Caki2 (cell line): ENCODE results near the gene RGS7. TPM values are rescaled to one million over a fixed set of nuclear protein-coding genes. Genes with fewer than 3 reads are reported as not detected.
"Not testable (repeated sequence)": the region's sequence is repeated elsewhere in the genome, so short reads cannot be mapped to it uniquely, and the experiment has no call there.

Experiments
- DNase-seq: peaks from one replicate; pipeline ENCODE4 v3.0.0-alpha.2; 2015; ENCODE audit warnings: low read depth
- in situ Hi-C: cut with HindIII; loops from 2 replicates; pipeline ENCODE4 v1.10.0; 2016; ENCODE audit warnings: low sequenced_read_pairs, low pct_unique_long_range_greater_than_20kb, mixed read lengths
- total RNA-seq: library from RNA; depleted of rRNA; stranded (reverse); fragments of >200 nt; shearing (Covaris generic); gene quantifications from 2 replicates; pipeline ENCODE4 v1.2.3, GENCODE V29; 2014; ENCODE audit warnings: low replicate concordance

Gene RGS7
- total RNA-seq, 1 experiment from 2014 or later = 0.98 TPM

DNA sequence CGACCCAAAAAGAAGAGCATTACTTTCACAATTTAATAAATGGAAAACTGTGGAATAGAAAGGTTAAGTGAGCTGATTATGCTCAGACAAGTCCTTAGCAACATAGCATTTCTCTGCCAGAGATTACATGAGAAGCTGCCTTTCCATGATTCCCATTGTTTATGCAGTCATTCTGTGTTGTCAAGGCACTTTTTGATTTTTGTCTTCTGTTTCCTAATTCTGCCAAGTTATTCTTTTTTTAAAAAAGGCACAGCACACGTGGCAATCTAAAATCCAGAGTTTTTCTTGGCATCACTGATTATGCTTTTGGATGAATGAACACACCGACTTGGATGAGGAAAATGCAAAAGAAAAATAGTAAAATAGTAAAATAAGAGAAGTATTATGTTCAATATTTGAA, 185.0 kb downstream of the RGS7 start:
- in situ Hi-C loops = no loop called here
- no peak for DNase-seq

DNA sequence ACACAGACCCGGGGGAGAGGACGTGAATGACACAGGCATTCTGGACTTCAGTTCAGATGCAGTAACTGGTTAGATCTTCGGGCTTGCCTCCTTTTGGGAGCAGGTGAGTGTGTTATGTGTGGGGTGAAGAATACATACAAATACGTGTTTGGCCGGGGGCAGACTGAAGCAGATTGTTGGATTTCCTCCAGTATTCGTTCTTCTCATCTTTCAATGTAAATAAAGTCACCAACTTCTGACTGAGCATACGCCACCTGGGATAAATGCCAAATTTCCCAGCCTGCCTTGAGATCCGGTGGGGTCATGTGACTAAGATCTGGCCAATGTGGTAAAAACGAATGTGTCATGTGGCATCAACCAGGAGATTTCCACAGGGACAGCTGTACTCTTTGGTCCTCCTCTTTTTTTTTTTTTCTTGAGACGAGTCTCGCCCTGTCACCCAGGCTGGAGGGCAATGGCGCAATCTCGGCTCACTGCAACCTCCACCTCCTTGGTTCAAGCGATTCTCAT, 189.8 kb downstream of the RGS7 start:
- in situ Hi-C loops = no loop called here
- no peak for DNase-seq

DNA sequence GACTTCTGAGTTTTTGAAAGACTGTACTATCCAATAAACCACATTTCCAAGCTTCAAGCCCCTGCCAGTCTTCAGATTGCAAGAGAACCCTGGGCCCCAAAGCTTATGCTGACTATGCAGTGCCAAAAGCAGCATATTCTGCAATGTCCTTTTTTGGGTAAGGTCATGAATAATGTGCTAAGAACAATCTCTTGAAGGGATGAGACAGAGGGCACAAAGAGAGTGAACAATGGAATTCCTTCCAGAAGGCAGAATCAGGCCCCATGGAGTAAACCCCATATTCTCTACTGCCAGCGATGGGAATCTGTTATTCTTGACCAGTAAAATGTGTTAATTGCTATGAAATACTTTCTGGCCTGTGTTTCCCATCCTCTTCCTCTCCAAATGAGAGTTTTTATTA, 190.4 kb downstream of the RGS7 start:
- in situ Hi-C loops = no loop called here
- no peak for DNase-seq

DNA sequence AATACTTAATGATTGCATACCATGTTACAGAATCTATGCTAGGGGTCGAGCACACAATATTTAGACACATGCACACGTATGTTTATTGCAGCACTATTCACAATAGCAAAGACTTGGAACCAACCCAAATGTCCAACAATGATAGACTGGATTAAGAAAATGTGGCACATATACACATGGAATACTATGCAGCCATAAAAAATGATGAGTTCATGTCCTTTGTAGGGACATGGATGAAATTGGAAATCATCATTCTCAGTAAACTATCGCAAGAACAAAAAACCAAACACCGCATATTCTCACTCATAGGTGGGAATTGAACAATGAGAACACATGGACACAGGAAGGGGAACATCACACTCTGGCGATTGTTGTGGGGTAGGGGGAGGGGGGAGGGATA, 191.7 kb downstream of the RGS7 start:
- in situ Hi-C loops, DNase-seq: not testable (repeated sequence)

DNA sequence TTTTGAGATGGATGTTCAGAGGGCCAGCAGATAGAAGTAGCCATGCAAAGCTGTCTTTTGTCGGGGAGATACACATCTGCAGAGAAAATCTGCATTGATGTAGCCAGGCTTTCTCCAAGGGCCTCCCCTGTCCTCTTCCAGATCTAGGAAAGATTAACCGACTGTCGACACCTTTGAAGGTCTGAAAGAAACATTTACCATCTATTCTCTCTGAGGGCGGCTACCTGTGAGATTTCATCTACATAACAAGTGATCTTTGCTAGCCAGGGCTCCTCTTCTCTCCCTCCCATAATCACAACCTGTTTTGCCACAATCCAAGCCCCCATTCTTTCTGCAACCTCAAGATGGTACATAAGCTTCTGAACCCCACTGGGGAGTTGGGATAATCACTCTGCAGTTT, 193.6 kb downstream of the RGS7 start:
- no peak for DNase-seq
- in situ Hi-C loops = no loop called here

DNA sequence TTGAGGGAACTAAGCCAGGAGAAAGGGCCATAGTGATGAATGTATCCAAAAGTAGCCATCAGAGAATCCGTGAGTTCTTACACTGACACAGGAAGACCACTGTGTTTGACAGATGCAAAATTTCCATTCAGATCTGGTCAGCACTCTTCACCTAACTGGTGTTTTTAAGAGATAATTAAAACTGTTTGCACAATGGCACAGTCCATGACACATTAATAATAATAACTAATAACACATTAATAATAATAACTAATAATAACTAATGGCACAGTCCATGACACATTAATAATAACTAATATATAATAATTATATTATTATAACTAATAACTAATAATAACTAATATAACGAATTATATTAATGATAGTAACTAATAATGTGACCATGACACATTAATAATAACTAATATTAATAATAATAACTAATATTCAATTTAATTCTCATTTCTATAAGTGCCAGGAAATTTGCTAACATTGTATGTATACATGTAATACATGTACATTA, 195.8 kb downstream of the RGS7 start:
- in situ Hi-C loops = no loop called here

DNA sequence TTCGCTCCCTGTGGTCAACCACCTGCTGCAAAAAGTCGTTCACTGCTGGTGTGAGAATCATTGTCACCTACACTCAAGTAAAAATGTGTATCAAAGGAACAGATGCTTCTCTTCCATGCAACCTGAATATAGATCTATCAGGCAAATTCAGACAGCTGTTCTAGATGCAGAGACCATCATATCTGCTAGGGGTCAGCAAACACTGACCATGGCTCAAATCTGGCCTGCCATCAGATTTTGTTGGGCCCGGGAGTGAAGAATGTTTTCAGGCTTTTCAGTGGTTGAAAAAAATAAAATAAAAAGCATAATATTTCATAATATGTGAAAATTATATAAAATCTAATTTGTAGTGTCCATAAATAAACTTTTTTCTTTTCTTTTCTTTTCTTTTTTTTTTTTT, 199.6 kb downstream of the RGS7 start:
- DNase-seq = no peak
- in situ Hi-C loops = no loop called here

More for the DNA sequence above, 195.8 kb downstream of the RGS7 start:
- DNase-seq = no peak

DNA sequence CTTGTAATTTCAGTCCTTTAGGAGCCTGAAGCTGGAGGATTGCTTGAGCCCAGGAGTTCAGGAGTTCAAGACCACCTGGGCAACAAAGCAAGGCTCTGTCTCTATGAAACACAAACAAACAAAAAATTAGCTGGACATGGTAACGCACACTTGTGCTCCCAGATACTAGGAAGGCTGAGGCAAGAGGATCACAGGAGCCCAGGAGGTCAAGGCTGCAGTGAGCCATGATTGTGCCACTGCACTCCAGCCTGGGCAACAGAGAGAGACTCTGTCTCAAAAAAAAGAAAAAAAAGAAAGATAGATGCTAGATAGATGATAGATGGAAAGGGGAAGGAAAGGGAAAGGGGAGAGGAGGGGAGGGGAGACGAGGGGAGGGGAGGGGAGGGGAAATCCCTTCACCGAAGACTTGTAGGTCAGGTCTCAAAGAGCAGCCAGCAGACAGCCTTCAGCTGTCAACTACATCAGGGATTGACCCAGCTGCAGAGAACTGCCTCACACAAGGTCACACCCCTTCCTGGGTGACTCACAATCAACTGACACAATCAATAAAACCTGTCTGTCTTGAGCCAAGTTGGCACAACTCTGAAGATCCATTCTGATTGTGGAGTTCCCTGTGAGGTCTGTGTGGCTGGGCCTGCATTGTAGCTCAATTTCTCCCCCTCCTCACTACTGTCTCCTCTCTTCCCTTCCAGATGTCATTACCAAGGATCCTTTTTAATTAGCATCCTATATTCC, 200.6 kb downstream of the RGS7 start:
- peak; percentile 56 for DNase-seq
- in situ Hi-C loops = no loop called here

DNA sequence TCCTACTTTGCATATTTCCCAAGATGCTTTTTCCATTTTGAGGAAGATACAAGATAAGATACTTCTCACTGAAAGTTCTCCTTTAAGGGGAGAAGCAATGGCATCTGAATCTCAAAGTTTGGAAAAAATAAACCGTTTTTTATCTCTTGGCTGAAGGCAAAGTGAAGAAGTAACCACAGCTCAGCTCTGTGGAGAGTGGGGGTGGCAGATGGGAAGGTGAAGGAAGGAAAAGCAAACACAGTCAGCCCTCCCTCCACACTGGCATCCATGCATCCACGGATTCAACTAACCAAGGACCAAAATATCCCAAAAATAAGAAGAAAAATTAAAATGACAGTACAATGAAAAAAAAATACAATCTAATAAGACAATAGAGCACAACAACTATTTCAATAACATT, 211.1 kb downstream of the RGS7 start:
- in situ Hi-C loops = no loop called here
- DNase-seq = no peak

DNA sequence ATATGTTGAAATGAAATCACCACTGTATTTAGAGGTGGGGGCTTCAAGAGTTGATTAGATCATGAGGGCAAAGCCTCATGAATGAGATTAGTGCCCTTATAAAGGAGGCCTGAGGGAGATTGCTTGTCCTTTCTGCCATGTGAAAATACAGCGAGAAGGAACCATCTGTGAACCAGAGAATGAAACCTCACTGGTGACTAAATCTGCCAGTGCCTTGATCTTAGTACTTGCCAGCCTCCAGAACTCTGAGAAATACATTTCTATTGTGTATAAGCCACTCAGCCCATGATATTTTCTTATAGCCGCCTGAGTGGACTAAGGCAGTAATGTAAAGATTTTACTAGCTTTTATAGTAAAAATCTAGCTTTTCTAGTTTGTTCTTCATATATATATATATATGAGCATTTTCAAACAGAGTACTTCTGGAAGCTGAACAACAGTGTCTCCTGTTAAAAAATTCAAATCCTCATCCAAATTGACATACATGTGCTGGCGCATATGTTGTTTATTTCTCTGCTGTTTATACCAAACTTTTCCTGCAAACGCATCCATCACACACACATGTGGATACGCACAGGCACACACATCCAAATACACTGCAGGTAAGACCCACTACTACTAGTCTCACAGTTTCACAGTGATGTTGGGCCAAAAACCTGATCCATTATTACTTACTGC, 213.1 kb downstream of the RGS7 start:
- in situ Hi-C loops = no loop called here

DNA sequence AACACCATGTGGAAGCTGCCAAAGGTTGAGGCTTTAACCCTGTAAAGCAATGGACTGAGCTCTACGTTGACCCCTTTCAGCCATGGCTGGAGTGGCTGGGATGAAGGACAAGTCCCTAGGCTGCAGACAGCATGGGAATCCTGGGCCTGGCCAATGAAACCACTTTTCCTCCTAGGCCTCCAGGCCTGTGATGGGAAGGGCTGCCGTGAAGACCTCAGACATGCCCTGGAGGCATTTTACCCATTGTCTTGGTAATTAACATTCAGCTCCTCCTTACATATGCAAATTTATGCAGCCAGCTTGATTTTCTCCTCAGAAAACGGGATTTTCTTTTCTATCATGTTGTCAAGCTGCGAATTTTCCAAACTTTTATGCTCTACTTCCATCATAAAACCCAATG, 214.5 kb downstream of the RGS7 start:
- in situ Hi-C loops = no loop called here
- DNase-seq = no peak

More for the DNA sequence above, 213.1 kb downstream of the RGS7 start:
- DNase-seq = no peak

DNA sequence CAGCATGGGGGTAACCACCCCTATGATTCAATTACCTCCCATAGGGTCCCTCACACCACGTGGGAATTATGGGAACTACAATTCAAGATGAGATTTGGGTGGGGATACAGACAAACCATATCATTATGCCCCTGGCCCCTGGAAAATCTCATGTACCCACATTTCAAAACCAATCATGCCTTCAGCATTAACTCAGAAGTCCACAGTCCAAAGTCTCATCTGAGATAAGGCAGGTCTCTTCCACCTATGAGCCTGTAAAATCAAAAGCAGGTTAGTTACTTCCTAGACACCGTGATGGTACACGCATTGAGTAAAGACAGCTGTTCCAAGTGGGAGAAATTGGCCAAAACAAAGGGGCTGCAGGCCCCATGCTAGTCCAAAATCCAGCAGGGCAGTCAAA, 215.4 kb downstream of the RGS7 start:
- DNase-seq, in situ Hi-C loops: not testable (repeated sequence)

DNA sequence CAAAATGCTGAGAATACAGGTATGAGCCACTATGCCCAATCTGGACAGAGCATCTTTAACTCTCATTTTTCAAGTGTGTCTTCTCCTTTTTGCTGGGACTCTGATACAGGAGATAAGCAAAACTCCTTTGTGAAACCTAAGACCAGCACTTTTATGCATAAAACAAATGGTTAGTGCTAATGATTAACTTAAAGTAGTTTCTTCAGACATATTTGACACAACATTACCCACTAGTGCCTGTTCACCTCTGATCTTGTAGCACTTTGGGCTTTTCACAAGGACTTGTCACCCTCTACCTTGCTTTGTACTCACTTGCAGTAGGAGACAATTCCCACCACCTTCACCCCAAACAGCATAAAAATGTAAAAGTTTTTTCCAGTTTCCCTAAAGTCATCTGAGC, 216.3 kb downstream of the RGS7 start:
- no peak for DNase-seq
- in situ Hi-C loops = no loop called here

DNA sequence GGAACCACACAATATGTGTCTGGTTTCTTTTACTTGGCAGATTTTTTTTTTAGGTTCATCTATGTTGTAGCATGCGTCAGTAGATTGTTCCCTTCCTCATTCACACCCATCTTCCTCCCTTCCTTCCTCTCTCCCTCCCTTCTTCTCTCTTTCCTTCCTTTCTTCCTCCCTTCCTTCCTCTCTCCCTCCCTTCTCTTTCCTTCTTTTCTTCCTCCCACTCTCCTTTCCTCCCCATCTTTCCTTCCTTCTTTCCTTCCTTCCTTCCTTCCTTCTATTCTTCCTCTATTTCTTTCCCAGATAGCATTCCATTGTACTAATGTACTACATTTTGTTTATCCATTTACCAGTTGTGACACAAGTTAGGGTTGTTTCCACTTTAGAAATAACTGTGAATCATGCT, 218.0 kb downstream of the RGS7 start:
- no peak for DNase-seq
- in situ Hi-C loops = no loop called here

DNA sequence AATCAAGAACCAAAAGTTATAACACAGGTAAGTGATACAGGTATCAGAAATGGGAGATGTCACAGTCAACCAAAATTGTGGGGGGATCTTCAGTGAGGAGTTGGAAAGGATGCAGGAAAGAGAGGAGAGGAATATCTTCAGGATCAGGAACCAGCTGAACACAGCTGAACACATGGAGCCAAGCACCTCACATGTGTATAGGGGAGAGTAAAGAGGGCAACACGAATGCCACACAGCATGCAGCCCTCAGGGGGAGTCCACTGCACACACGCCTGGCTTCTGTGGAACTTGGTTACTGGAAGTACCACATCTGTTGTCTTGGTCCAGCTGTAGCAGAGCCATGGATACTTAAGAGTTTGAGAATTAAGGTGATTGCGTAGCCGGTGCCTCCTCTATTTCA, 218.8 kb downstream of the RGS7 start:
- in situ Hi-C loops = no loop called here
- DNase-seq = no peak

DNA sequence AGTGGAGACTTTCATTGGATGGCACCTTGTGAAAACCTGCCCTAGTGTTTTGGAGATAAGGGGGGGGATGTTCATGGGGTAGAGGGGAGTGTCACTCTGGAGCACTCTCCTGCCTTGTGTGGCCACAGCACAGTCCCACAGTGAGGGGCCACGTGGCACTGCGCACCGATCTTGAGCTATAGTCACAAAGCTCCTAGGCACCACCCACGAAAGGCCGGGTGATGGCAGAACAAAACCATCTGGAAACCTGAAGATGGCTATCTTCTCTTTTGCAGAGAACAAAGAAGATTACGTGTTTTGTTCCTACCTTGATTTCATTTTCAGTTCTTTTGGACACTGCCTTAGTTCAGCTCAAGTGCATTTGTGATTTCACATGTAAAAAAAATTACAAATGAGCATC, 220.6 kb downstream of the RGS7 start:
- in situ Hi-C loops = no loop called here
- DNase-seq = no peak

DNA sequence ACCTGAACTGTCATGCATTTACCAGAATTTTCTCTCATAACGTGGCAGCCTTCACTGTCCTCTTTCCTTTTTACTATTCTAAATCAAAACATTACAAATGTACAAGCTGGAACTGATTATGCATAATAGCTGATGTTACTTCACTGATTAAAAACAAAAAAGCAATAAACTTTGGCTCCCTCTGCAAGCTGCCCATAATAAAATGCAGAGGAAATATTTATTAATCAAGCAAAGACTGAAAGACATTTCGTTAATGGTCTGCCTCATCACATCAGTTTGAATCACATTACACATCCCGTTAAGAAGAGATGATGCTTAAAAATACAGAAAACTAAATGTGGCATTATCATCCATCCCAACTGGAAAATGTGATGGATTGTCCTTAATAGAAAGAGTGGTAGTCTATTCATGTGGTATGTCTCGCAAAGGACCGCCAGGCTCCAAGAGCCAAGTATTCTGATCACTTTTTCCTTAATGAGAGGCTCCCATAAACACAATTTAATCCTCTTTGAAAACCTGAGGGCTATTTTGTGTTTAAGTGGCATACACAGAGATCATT, 225.3 kb downstream of the RGS7 start:
- in situ Hi-C loops = no loop called here
- DNase-seq = no peak

DNA sequence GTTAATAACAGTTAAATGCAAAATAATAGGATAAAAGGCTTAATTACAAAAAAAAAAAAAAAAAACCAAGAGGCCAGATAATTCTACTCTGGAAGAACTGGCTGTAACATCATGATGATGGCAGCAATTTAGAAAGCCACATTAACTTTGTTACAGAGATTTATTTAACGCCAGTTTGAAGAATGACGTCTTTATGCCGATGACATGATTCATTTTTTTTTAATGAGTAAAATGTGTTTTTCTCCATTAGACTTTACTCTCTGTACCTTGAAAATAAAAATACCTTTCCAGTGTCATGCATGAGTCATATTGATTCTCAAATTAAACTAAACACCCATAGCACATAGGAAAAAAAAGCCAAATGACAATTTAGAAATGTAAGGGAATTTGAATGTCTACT, 226.1 kb downstream of the RGS7 start:
- in situ Hi-C loops = no loop called here
- peak; percentile 12 for DNase-seq

DNA sequence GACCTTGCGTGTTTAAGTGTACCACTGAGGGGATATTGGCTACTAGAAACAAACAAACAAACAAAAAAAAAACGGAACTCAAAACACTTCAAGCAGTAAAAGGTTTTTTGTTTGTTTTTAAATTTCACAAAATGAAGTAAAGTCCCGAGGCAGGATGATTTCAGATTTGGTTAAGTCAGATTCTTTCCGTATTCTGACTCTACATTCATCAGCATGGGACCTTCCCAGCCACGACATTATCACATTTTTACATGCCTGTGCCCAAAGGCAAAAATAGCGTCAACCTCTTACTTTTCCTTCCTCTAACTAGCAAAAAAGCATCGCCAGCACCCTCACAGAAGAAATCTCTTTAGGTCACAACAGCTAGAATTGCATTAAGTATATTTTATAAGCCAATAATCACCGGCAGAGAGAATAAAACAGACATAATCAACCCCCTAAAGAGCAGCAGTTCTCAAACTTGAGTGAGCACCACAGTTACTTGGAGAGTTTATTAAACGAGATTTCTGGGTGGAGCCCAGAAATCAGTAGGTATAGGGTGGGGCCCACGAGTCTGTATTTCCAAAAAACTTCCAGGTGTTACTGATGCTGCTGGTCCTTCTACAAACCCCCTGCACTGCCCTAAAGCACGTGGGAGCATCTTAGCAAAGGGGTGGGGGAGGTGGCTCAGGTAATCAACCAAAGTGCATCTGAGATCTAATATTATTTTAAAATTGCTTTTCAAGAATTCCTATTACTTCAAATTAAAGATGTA, 227.6 kb downstream of the RGS7 start:
- DNase-seq = no peak
- in situ Hi-C loops = no loop called here
